Muscle of leg (tissue), 11 donors: Measurements from ENCODE around the gene ARRB2. TPM values are rescaled to one million over a fixed set of nuclear protein-coding genes. Genes with fewer than 3 reads are reported as not detected.

ENCODE experiments used
- DNase-seq: peaks from one replicate; pipeline ENCODE4 v3.0.0; 2013
- H3K27ac ChIP-seq: one replicate; pipeline ENCODE4 v1.5.1; 2013; ENCODE audit warnings: mild to moderate bottlenecking, low read length, control low read depth
- H3K27me3 ChIP-seq: one replicate; pipeline ENCODE4 v1.6.1; 2013; ENCODE audit warnings: low read length; ENCODE audit not compliant: control insufficient read depth, insufficient read depth
- H3K36me3 ChIP-seq: one replicate; pipeline ENCODE4 v1.6.1; 2013; ENCODE audit warnings: low read length; ENCODE audit not compliant: control insufficient read depth, insufficient read depth
- H3K4me1 ChIP-seq: one replicate; pipeline ENCODE4 v1.6.1; 2013; ENCODE audit warnings: low read length; ENCODE audit not compliant: control insufficient read depth, insufficient read depth
- H3K4me3 ChIP-seq: one replicate; pipeline ENCODE4 v1.5.1; 2013; ENCODE audit warnings: low read length, control low read depth
- H3K9me3 ChIP-seq: replicated peaks from 2 replicates; pipeline ENCODE4 v1.6.1; 2013; ENCODE audit warnings: low read depth, low read length; ENCODE audit not compliant: control insufficient read depth
- WGBS: methylation state at CpG from one replicate; pipeline ENCODE4 v1.1.5; 2013; ENCODE audit warnings: missing lambda C conversion rate; ENCODE audit not compliant: insufficient coverage; 5-methylcytosine and 5-hydroxymethylcytosine counted together
- polyA plus RNA-seq, 8 donors: library from polyadenylated mRNA; unstranded; fragments of 120-200 nt; gene quantifications; one replicate each; pipeline versions ENCODE4 v1.2.1 to v1.2.3, GENCODE V29; 2013; ENCODE audit warnings: inconsistent platforms in 1 of 8, low replicate concordance in 1 of 8; ENCODE audit not compliant: insufficient read length in 8 of 8, insufficient read depth in 1 of 8
- total RNA-seq: library from RNA; stranded (reverse); fragments of 120-200 nt; gene quantifications from one replicate; pipeline ENCODE4 v1.2.4, GENCODE V29; 2013

Gene ARRB2
- total and polyA plus RNA-seq, 9 donors, result 12.9 to 29.1 (median 21.2) TPM

GRCh38 chr17:4744999-4745969 is 34.9 kb downstream of the ARRB2 start:
- Histone ChIP-seq H3K4me1 (peaks cover 13% of the 10 kb centered on the region), H3K9me3 (no peaks in the 10 kb centered on the region), H3K27me3 (peaks cover 70% of the 10 kb centered on the region), H3K36me3 (no peaks in the 10 kb centered on the region), H3K4me3 (no peak overlapping the region), H3K27ac (no peak overlapping the region)
- WGBS, result 4% methylated on average over 34 of the region's 51 CpGs
- no peak for DNase-seq

GRCh38 chr17:4747847-4748246 is 37.4 kb downstream of the ARRB2 start:
- Histone ChIP-seq H3K4me3 (no peak overlapping the region), H3K27me3 (peaks cover 62% of the 10 kb centered on the region), H3K27ac (peak overlapping the region; percentile 47), H3K9me3 (no peaks in the 10 kb centered on the region), H3K4me1 (peaks cover 13% of the 10 kb centered on the region), H3K36me3 (no peaks in the 10 kb centered on the region)
- peak; percentile 72 for DNase-seq
- 58% methylated on average over 2 of the region's 5 CpGs for WGBS

- Histone ChIP-seq H3K36me3 (no peaks in the 10 kb centered on the region), H3K4me1 (peaks cover 13% of the 10 kb centered on the region), H3K4me3 (no peak overlapping the region), H3K9me3 (no peaks in the 10 kb centered on the region), H3K27ac (no peak overlapping the region), H3K27me3 (peaks cover 58% of the 10 kb centered on the region)
- WGBS, result 25% methylated on average over 1 of the region's 4 CpGs
- no peak for DNase-seq
These were observed 38.3 kb downstream of the ARRB2 start for GRCh38 chr17:4748686-4749085.

- WGBS, result 55% methylated on average over 2 of the region's 3 CpGs
- DNase-seq, result no peak
- Histone ChIP-seq H3K36me3 (no peaks in the 10 kb centered on the region), H3K4me3 (no peak overlapping the region), H3K9me3 (no peaks in the 10 kb centered on the region), H3K27ac (no peak overlapping the region), H3K4me1 (peaks cover 4% of the 10 kb centered on the region), H3K27me3 (peaks cover 48% of the 10 kb centered on the region)
These were observed 40.2 kb downstream of the ARRB2 start for GRCh38 chr17:4750606-4751005.

- H3K27me3 ChIP-seq, result peaks cover 37% of the 10 kb centered on the region
- WGBS, result no CpG with 5 or more reads among the region's 5 CpGs
These were observed 41.5 kb downstream of the ARRB2 start for GRCh38 chr17:4751932-4752331.

GRCh38 chr17:4753392-4753791 is 43.0 kb downstream of the ARRB2 start:
- Histone ChIP-seq H3K36me3 (no peaks in the 10 kb centered on the region), H3K4me3 (no peak overlapping the region), H3K9me3 (no peaks in the 10 kb centered on the region), H3K27me3 (peaks cover 36% of the 10 kb centered on the region), H3K27ac (no peak overlapping the region), H3K4me1 (peaks cover 3% of the 10 kb centered on the region)
- no peak for DNase-seq
- no CpG with 5 or more reads among the region's 1 CpG for WGBS

More at GRCh38 chr17:4751932-4752331, 41.5 kb downstream of the ARRB2 start:
- no peak overlapping the region for H3K4me3 ChIP-seq
- H3K4me1 ChIP-seq, result peaks cover 4% of the 10 kb centered on the region
- no peak overlapping the region for H3K27ac ChIP-seq
- DNase-seq, result no peak
- no peaks in the 10 kb centered on the region for H3K9me3 ChIP-seq
- H3K36me3 ChIP-seq, result no peaks in the 10 kb centered on the region

- 77% methylated on average over 3 of the region's 10 CpGs for WGBS
- Histone ChIP-seq H3K36me3 (no peaks in the 10 kb centered on the region), H3K4me1 (no peaks in the 10 kb centered on the region), H3K9me3 (no peaks in the 10 kb centered on the region), H3K27ac (no peak overlapping the region), H3K27me3 (peaks cover 11% of the 10 kb centered on the region), H3K4me3 (no peak overlapping the region)
- peak; percentile 61 for DNase-seq
These were observed 49.4 kb downstream of the ARRB2 start for GRCh38 chr17:4759776-4760236.

GRCh38 chr17:4764595-4764994 is 54.2 kb downstream of the ARRB2 start:
- Histone ChIP-seq H3K4me1 (no peaks in the 10 kb centered on the region), H3K36me3 (no peaks in the 10 kb centered on the region), H3K27ac (peak overlapping the region; percentile 5), H3K9me3 (no peaks in the 10 kb centered on the region), H3K4me3 (no peak overlapping the region), H3K27me3 (no peaks in the 10 kb centered on the region)
- WGBS, result 100% methylated on average over 1 of the region's 3 CpGs
- peak; percentile 65 for DNase-seq

GRCh38 chr17:4766201-4766600 is 55.8 kb downstream of the ARRB2 start:
- peak overlapping the region; percentile 21 for H3K27ac ChIP-seq
- H3K36me3 ChIP-seq, result no peaks in the 10 kb centered on the region
- WGBS, result no CpG with 5 or more reads among the region's 3 CpGs
- no peaks in the 10 kb centered on the region for H3K27me3 ChIP-seq
- no peaks in the 10 kb centered on the region for H3K4me1 ChIP-seq
- H3K4me3 ChIP-seq, result no peak overlapping the region
- H3K9me3 ChIP-seq, result no peaks in the 10 kb centered on the region
- no peak for DNase-seq

GRCh38 chr17:4766723-4767122 is 56.3 kb downstream of the ARRB2 start:
- Histone ChIP-seq H3K27ac (peak overlapping the region; percentile 21), H3K36me3 (no peaks in the 10 kb centered on the region), H3K9me3 (no peaks in the 10 kb centered on the region), H3K27me3 (no peaks in the 10 kb centered on the region), H3K4me1 (no peaks in the 10 kb centered on the region), H3K4me3 (no peak overlapping the region)
- no CpG with 5 or more reads among the region's 9 CpGs for WGBS
- no peak for DNase-seq
